GM21367 (cell line): Measurements from ENCODE around the gene AHSA1.

Experiments
- ATAC-seq: cut with Tn5 transposase; IDR thresholded peaks from one replicate; pipeline ENCODE4 v1.9.1; 2021; ENCODE audit not compliant: unreplicated experiment

The AHSA1 gene

DNA sequence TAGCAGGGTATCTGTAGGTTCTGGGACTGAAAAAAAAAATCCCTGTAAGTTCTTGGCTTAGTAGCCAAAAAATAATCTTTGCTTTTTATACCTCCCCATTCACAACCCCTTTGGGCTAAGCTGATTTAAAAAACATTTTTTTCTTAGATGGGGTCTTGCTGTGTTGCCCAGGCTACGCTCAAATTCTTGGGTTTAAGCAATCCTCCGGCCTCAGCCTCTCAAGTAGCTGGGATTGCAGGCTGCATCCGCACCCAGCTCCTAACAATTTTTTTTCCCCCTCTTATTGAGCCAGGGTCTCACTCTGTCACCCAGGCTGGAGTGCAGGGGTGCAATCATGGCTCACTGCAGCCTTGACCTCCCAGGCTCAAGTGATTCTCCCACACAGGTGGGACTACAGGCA lies 49.9 kb downstream of the AHSA1 start:
- ATAC-seq, result no peak

DNA sequence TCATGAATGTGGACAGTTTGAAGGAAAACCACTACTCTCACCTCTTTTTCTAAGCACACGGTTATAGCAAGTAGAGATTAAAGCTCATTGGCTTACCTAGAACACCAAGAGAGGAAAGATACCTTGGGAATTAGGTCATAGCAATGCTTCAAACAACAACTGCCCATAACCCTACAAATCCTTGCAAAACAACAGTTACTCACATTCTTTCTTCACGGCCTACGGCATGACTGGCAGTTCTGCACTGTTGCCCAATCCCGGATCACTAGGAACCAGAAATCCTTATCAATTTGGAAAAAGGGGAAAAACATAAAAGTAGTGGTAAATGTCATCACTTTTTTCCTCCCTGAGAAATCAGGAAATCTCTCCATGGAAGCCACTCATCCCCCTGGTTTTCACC lies 50.4 kb downstream of the AHSA1 start:
- ATAC-seq, result no peak

DNA sequence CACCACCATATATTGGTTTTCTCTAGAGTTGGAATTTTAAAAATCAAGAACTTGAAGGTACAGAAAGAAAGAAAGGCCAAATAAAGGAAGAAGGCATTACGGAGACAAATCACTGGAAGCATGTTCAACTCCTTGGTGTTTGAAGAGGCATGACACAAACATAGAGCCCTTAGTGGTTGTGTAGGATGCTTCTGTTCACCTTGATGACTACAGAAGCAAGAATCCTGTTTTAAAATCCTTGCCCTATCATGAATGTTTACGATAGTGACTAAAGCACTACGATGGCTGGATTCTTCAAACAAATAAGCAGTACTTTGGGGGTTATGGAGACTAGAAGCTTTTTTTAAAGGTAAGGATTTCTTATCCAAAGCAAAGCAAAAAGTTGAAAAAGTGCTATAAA lies 51.0 kb downstream of the AHSA1 start:
- ATAC-seq, result no peak

DNA sequence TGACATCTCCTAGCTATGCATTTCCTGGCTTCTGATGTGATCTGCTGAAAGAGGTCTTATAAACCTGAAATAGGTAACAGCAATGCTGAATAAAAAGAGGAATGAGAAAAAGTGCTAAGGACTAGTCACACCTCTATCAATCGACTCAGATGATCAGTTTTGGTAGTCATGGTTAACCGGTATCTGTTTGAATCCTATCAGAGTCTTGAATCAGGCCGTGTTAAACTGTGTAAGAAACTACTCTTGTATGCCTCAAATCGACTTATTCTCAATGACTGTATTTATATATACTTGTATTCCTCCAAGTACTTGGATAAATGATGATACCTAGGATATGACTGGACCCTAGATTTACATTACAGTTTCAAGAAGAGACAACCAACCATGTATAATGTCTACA lies 51.5 kb downstream of the AHSA1 start:
- no peak for ATAC-seq

DNA sequence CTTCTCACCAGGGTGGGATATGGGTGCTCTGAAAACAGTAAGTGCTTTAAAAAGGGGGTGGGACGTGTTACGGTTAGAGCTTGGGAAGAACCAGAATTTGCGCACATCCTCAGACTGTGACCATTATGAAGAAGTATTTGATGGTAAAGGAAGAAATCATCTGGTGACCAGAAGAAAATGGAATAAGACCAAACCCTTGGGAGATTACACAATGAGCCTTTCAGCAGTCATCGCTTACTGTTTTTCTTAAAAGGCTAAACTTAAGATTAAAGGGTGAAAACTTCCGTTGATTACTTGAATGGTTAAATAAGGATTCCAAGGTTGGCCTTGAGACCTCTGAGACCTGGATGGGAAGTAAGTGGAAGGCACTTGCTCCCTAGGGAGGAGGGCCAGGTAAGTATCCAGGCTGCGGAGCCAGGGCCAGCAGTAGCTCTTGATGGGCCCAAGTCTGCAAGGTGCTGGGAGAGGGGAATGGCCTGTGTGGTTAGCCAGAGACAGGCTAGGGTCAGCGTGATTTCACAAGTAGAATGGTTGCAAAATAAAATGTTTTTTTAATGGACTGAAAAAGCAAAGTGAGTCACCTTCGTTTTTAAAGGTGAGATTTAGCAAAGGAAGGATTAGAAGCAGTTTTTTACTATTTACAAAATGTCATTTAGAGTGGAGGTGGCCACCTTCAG lies 53.7 kb downstream of the AHSA1 start:
- no peak for ATAC-seq

DNA sequence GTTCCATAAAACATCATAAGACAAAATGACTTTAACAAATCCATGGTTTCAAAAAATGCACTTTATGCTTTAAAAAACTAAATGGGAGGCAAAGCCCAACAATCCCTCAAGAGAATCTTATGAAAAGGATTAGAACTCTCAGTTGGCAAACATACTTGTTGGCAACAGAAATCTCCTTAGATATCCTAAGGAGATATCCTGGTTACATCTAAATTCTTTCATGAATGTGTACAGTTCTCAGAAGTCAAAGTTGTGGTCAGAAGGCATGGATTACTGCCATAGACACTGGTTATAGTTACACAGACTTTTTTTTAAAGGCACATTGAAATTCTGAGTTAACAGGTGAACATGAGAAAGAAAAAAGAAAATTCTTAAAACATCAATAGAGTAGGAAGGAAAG lies 58.2 kb downstream of the AHSA1 start:
- no peak for ATAC-seq
